H9 (cell line): ENCODE results near the gene NPAS2. TPM values are rescaled to one million over a fixed set of nuclear protein-coding genes. Genes with fewer than 3 reads are reported as not detected.

Source experiments
- DNase-seq: peaks from one replicate; pipeline ENCODE4 v3.0.0-alpha.2; 2017
- H2AFZ ChIP-seq: one replicate; pipeline ENCODE4 v1.6.1; 2013; ENCODE audit warnings: mild to moderate bottlenecking, low read length, control low read depth, moderate library complexity
- H2AK5ac ChIP-seq: 2 replicates; pipeline ENCODE4 v1.6.1; 2013; ENCODE audit warnings: low read length, control low read depth, mixed read lengths; ENCODE audit not compliant: insufficient read length
- H2BK120ac ChIP-seq: one replicate; pipeline ENCODE4 v1.6.1; 2013; ENCODE audit warnings: low read depth, mild to moderate bottlenecking, low read length, control low read depth, inconsistent platforms; ENCODE audit not compliant: poor library complexity, severe bottlenecking
- H2BK12ac ChIP-seq: 2 replicates; pipeline ENCODE4 v1.6.1; 2013; ENCODE audit warnings: low read length, control low read depth, mixed read lengths, low read depth; ENCODE audit not compliant: insufficient read length
- H2BK15ac ChIP-seq: 2 replicates; pipeline ENCODE4 v1.6.1; 2013; ENCODE audit warnings: low read depth, low read length, control low read depth
- H2BK20ac ChIP-seq: one replicate; pipeline ENCODE4 v1.6.1; 2013; ENCODE audit warnings: low read depth, mild to moderate bottlenecking, low read length, control low read depth, inconsistent platforms; ENCODE audit not compliant: poor library complexity, severe bottlenecking
- H2BK5ac ChIP-seq: 2 replicates; pipeline ENCODE4 v1.6.1; 2013; ENCODE audit warnings: low read length, control low read depth, mixed read lengths; ENCODE audit not compliant: insufficient read length
- H3K14ac ChIP-seq: 2 replicates; pipeline ENCODE4 v1.6.1; 2013; ENCODE audit warnings: low read length, control low read depth; ENCODE audit not compliant: insufficient read depth
- H3K18ac ChIP-seq: 2 replicates; pipeline ENCODE4 v1.6.1; 2013; ENCODE audit warnings: low read depth, mild to moderate bottlenecking, mixed read lengths, low read length, control low read depth; ENCODE audit not compliant: insufficient read length
- H3K23ac ChIP-seq: 2 replicates; pipeline ENCODE4 v1.6.1; 2013; ENCODE audit warnings: low read length, control low read depth, mixed read lengths, low read depth; ENCODE audit not compliant: insufficient read length
- H3K23me2 ChIP-seq: 2 replicates; pipeline ENCODE4 v1.6.1; 2013; ENCODE audit warnings: low read depth, mild to moderate bottlenecking, mixed read lengths, low read length, control low read depth; ENCODE audit not compliant: insufficient read length, poor library complexity, severe bottlenecking
- H3K27ac ChIP-seq: 2 replicates; pipeline ENCODE4 v1.5.1; 2013; ENCODE audit warnings: low read length, control low read depth, mixed read lengths, low read depth; ENCODE audit not compliant: insufficient read length
- H3K27me3 ChIP-seq: 2 replicates; pipeline ENCODE4 v1.6.1; 2013; ENCODE audit warnings: low read length, control low read depth, inconsistent platforms; ENCODE audit not compliant: insufficient read depth
- H3K4ac ChIP-seq: 2 replicates; pipeline ENCODE4 v1.6.1; 2013; ENCODE audit warnings: low read depth, mild to moderate bottlenecking, control low read depth, inconsistent platforms, low read length, moderate library complexity
- H3K4me1 ChIP-seq: 2 replicates; pipeline ENCODE4 v1.6.1; 2013; ENCODE audit warnings: low read length, control low read depth, inconsistent platforms; ENCODE audit not compliant: insufficient read depth
- H3K4me2 ChIP-seq: 2 replicates; pipeline ENCODE4 v1.6.1; 2013; ENCODE audit warnings: low read length, control low read depth, mixed read lengths; ENCODE audit not compliant: insufficient read length, insufficient read depth
- H3K56ac ChIP-seq: 2 replicates; pipeline ENCODE4 v1.6.1; 2013; ENCODE audit warnings: low read depth, mild to moderate bottlenecking, mixed read lengths, low read length, control low read depth; ENCODE audit not compliant: insufficient read length
- H3K79me1 ChIP-seq: 2 replicates; pipeline ENCODE4 v1.6.1; 2013; ENCODE audit warnings: low read depth, mild to moderate bottlenecking, moderate library complexity, low read length, control low read depth, inconsistent platforms; ENCODE audit not compliant: insufficient read depth, poor library complexity, severe bottlenecking
- H3K79me2 ChIP-seq: 2 replicates; pipeline ENCODE4 v1.6.1; 2013; ENCODE audit warnings: low read length, control low read depth, inconsistent platforms; ENCODE audit not compliant: insufficient read depth
- H3K9ac ChIP-seq: 2 replicates; pipeline ENCODE4 v1.6.1; 2013; ENCODE audit warnings: low read length, control low read depth, mixed read lengths; ENCODE audit not compliant: insufficient read length; ENCODE audit errors: extremely low read depth
- H3K9me3 ChIP-seq: one replicate; pipeline ENCODE4 v1.6.1; 2013; ENCODE audit warnings: low read depth, low read length, inconsistent platforms; ENCODE audit not compliant: control insufficient read depth
- H3T11ph ChIP-seq: one replicate; pipeline ENCODE4 v1.6.1; 2013; ENCODE audit warnings: mild to moderate bottlenecking, low read length, control low read depth, inconsistent platforms
- H4K20me1 ChIP-seq: one replicate; pipeline ENCODE4 v1.6.1; 2013; ENCODE audit not compliant: control insufficient read depth, insufficient read length, insufficient read depth
- H4K5ac ChIP-seq: 2 replicates; pipeline ENCODE4 v1.6.1; 2013; ENCODE audit warnings: low read depth, mild to moderate bottlenecking, mixed read lengths, low read length, control low read depth; ENCODE audit not compliant: insufficient read length
- H4K8ac ChIP-seq: replicated peaks from 2 replicates; pipeline ENCODE4 v1.6.1; 2013; ENCODE audit warnings: low read length, control low read depth, mixed read lengths, low read depth; ENCODE audit not compliant: insufficient read length
- H4K91ac ChIP-seq: 2 replicates; pipeline ENCODE4 v1.6.1; 2013; ENCODE audit warnings: low read depth, mild to moderate bottlenecking, moderate library complexity, mixed read lengths, low read length, control low read depth; ENCODE audit not compliant: insufficient read length
- H3K27ac Mint-ChIP-seq, 3 experiments: 2 replicates in 2 of 3; 3 replicates in 1 of 3; pipeline ENCODE4 v1.8.0; 2020 to 2021; ENCODE audit warnings: mixed read lengths in 3 of 3, mild to moderate bottlenecking in 1 of 3, moderate library complexity in 1 of 3
- H3K27me3 Mint-ChIP-seq: 2 replicates; pipeline ENCODE4 v1.8.0; 2021; ENCODE audit warnings: low read depth, mild to moderate bottlenecking, moderate library complexity, mixed read lengths
- H3K36me3 Mint-ChIP-seq, 3 experiments: 2 replicates in 2 of 3; 3 replicates in 1 of 3; pipeline ENCODE4 v1.8.0; 2020 to 2021; ENCODE audit warnings: low read depth in 3 of 3, mixed read lengths in 3 of 3; ENCODE audit not compliant: insufficient read depth in 1 of 3
- H3K4me1 Mint-ChIP-seq, 2 experiments: 2 replicates each; pipeline ENCODE4 v1.8.0; 2020; ENCODE audit warnings: mixed read lengths in 2 of 2
- H3K4me3 Mint-ChIP-seq, 2 experiments: 2 replicates in 1 of 2; 3 replicates in 1 of 2; pipeline ENCODE4 v1.8.0; 2020 to 2021; ENCODE audit warnings: mild to moderate bottlenecking in 2 of 2, mixed read lengths in 2 of 2, moderate library complexity in 1 of 2
- H3K9me3 Mint-ChIP-seq, 2 experiments: 2 replicates in 1 of 2; 3 replicates in 1 of 2; pipeline ENCODE4 v1.8.0; 2020; ENCODE audit warnings: mild to moderate bottlenecking in 2 of 2, mixed read lengths in 2 of 2, moderate library complexity in 1 of 2
- WGBS: extraction: QIAGEN DNeasy Blood & Tissue Kit; methylation state at CpG from one replicate; pipeline ENCODE4 v1.1.7; 2013; ENCODE audit warnings: missing lambda C conversion rate, low lambda C conversion rate, mixed read lengths; ENCODE audit not compliant: insufficient read length; ENCODE audit errors: extremely low coverage; 5-methylcytosine and 5-hydroxymethylcytosine counted together
- total RNA-seq: library from RNA; stranded (reverse); gene quantifications from 2 replicates; pipeline ENCODE4 v1.2.1, GENCODE V29; 2021
- TF ChIP-seq, protein P1 (sequence below): fragments of 200-600 bp; sonication (generic); conservative IDR thresholded peaks from 3 replicates; pipeline ENCODE4 v1.8.0; 2021; ENCODE audit warnings: antibody characterized with exemption, mild to moderate bottlenecking

Gene NPAS2
- total RNA-seq, 1 experiment from 2014 or later, result 1.3 TPM

DNA sequence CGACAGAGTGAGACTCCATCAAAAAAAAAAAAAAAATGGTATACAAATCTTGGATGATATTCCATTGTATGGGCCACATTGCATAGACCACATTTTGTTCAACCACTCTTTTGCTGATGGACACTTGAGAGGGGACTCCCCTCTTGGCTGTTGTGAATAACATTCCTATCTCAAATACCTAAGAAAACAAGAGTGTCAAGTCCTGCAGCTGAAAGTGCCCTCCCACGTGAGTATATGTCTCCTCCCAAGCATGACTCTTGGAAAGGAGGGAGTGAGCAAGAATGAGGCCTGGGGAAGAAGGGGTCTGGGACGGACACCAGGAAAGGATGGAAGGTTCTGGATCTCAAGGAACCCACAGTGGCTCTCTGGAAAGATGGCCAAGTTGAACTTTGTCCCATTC lies 36.0 kb upstream of the NPAS2 start:
- Histone ChIP-seq H3K9ac (no peak overlapping the region), H4K5ac (no peak overlapping the region), H2AK5ac (no peak overlapping the region), H3K27ac (no peak overlapping the region), H4K8ac (no peak overlapping the region), H3K4ac (no peak overlapping the region), H3K18ac (no peak overlapping the region), H3K23me2 (no peaks in the 10 kb centered on the region), H2AFZ (no peak overlapping the region), H2BK15ac (no peak overlapping the region), H3K56ac (no peak overlapping the region), H4K91ac (no peak overlapping the region), H3K9me3 (no peaks in the 10 kb centered on the region), H2BK12ac (no peak overlapping the region), H2BK5ac (no peak overlapping the region), H2BK120ac (no peak overlapping the region), H3K79me2 (no peaks in the 10 kb centered on the region), H3K79me1 (no peaks in the 10 kb centered on the region), H3K4me2 (no peak overlapping the region), H3T11ph (no peak overlapping the region), H3K14ac (no peak overlapping the region), H3K23ac (no peak overlapping the region), H2BK20ac (no peak overlapping the region), H4K20me1 (no peaks in the 10 kb centered on the region), H3K4me1 (no peaks in the 10 kb centered on the region; the same call in 1 of the 2 replicates), H3K27me3 (no peaks in the 10 kb centered on the region)
- Mint-ChIP-seq H3K9me3 (no peaks in the 10 kb centered on the region), H3K27me3 (peaks cover 2% of the 10 kb centered on the region; the same call in 1 of the 2 replicates), H3K4me1 (peaks cover 11 to 16% of the 10 kb centered on the region in 2 experiments), H3K27ac (no peak overlapping the region), H3K4me3 (no peak overlapping the region), H3K36me3 (no peaks in the 10 kb centered on the region)
- no peak for DNase-seq
- whole genome bisulfite sequencing, result no CpG with 5 or more reads among the region's 3 CpGs
- TF ChIP-seq, protein P1, sequence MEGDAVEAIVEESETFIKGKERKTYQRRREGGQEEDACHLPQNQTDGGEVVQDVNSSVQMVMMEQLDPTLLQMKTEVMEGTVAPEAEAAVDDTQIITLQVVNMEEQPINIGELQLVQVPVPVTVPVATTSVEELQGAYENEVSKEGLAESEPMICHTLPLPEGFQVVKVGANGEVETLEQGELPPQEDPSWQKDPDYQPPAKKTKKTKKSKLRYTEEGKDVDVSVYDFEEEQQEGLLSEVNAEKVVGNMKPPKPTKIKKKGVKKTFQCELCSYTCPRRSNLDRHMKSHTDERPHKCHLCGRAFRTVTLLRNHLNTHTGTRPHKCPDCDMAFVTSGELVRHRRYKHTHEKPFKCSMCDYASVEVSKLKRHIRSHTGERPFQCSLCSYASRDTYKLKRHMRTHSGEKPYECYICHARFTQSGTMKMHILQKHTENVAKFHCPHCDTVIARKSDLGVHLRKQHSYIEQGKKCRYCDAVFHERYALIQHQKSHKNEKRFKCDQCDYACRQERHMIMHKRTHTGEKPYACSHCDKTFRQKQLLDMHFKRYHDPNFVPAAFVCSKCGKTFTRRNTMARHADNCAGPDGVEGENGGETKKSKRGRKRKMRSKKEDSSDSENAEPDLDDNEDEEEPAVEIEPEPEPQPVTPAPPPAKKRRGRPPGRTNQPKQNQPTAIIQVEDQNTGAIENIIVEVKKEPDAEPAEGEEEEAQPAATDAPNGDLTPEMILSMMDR, result no peak
